ENCODE results near the gene DCST1. TPM values are rescaled to one million over a fixed set of nuclear protein-coding genes. Genes with fewer than 3 reads are reported as not detected.

Gene DCST1
- polyA plus RNA-seq, 3 donors: 0.12 to 0.61 (median 0.32) TPM

DNA sequence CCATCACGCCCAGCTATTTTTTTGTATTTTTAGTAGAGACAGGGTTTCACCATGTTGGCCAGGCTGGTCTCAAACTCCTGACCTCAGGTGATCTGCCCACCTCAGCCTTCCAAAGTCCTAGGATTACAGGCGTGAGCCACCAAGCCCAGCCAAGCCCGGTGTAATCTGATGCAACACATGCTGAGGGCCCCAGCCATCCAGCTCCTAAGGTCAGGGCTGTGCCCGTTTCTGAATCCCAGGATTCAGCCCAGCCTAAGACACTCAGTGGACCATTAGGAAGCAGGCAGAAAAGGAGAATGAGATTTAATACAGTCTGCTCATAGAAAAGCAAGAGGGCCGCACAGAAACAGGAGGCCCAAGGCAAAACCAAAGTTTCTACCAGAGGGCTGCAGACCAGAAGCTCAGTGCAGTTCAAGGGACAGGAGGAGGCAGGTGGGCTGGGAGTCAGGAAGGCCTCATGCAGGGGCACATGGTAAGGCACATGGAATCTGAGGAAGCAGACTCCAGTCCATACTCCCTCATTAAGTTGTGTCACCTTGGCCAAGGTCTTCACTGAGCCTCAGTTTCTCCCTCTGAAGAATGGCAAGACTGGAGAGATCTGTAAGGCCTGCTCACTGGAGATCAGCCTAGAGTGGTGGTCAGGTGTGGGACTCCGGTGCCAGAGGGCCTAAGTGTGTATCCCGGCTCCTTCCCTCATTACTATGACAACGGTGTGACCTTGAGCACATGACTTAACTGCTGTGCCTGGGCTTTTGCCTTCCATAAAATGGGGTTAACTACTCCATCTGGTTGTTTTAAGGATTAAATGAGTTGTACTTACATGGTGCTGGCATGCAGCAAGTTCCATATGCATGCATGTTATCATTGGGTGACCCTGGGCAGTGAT, 15.1 kb downstream of the DCST1 start:
- no peak for DNase-seq (ENCODE audit: extremely low read depth in 1 of 11, low read depth in 9 of 11, low spot score in 4 of 11)

DNA sequence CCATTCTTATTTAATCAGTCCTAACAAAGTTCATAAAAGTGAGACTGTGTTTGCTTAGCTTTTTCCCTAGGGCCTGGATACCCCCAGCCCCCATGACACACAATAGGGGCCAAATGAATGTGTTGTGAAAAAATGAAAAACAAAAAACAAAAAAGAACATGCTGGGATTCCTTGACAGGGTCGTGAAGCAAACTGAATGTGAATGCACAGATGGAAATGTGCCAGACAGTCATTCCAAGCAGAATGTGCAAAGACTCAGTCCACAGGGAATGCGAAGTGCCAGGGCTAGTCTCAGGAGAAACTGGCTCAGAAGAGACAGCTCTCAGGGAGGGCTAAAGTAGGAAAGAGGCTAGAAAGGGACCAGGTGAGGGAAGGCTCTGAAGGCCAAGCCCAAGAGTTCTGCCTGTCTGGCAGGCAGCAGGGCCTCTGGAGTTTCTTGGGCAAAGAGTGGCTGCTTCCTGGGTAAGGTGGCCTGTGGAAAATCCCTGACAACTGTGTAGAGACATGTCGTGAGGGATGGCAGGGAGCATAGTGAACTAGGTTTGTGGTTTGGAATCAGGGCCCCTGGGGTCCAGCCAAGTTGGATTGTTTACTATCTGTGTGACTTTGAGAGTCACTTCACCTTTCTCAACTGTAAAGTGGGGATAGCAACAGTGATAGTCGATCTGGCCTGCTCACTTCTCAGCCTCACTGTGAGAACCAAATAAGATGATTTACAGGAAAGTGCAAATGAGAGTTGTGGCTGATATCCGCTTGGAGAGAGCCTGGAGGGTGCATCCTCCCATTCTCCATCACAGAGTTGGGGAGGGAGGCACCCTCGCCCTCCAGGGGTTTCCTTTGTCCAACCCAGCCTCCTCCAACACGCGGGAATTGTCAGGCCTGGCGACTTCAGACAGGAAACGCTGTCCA, 16.3 kb downstream of the DCST1 start:
- DNase-seq (ENCODE audit: extremely low read depth in 1 of 11, low read depth in 9 of 11, low spot score in 4 of 11): no peak

DNA sequence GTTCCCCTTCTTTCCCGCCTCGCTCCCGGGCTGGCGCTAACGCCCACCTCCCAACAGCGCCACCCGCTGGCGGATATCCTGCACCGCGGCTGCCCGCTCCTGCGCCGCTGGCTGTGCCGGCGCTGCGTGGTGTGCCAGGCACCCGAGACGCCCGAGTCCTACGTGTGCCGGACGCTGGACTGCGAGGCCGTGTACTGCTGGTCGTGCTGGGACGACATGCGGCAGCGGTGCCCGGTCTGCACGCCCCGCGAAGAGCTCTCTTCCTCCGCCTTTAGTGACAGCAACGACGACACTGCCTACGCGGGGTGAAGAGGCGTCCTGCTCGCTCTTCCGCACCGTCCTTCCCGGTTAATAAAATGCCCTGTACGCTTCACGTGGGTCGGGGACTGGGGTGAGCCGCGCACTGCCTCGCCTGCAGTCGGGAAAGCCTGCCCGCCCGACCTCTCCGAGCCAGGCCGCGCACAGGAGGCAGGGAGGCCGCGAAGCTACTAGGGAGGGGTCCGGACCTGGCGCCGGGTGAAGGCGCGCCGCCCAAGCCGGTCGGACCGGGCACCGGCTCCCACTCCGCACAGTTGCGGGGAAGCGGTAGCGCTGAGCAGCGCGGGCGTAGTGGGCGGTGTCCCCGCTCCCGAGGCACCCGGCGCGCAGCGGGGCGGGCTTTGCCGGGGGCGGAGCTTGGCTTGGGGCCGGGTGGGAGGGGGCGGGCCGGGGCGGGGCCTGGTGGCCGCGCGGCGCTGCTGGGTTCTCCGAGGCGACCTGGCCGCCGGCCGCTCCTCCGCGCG, 17.1 kb downstream of the DCST1 start, which contains the start of gene ADAM15:
ADAM15 (plus strand) TSS at position 757 of the 782 bp plus-strand sequence. CDS start 71 bp downstream, outside the sequence.
- DNase-seq (ENCODE audit: extremely low read depth in 1 of 11, low read depth in 9 of 11, low spot score in 4 of 11): peak in 4 of 11 donors; percentile 59 to 72 (median 67)

DNA sequence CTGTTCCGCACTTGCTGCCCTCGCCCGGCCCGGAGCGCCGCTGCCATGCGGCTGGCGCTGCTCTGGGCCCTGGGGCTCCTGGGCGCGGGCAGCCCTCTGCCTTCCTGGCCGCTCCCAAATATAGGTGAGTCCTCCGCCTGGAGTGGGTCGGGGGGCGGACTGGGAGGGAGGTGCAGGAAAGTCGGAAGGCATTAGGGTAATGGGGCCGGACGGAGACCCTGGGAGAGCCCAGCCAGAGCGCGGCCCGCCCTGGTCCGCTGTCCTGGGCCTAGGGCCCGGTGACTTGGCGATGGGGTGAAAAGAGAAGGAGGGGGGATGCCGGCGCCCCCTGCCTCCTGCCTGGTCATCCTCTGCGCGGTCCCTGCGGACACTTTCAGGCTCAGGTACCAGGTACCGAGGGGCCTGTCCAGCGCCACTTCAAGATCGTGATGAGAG, 17.7 kb downstream of the DCST1 start:
- no peak for DNase-seq (ENCODE audit: extremely low read depth in 1 of 11, low read depth in 9 of 11, low spot score in 4 of 11)

DNA sequence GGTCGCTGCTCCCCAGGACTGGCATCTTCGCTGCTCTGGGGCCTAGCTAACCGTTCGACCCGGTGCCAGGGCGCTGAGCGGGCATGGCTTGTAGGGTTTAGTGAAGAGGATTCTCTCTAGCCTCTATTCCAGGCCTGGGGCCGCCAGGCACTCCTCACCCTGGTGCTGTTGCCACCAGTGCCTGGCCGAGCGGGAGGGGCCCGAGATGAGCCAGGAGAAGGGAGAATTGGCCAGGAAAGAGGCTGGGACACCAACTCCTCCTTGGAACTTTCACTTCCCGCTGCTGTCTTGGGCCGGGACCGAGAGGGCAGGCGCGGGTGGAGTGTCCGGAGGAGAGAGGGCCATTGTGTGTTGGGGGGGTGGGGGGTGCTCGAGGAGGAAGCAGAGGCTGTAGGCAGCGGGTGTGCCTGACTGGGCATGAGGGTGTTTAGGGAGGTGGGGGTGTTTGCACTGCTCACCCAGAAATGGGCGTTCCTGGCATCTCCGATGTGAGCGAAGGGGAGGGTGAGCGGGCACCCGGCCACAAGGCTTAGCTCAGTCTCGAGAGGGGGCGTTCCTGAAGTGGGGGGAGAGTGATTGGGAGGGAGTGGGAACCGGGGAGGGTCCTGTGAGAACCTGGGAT, 18.3 kb downstream of the DCST1 start:
- DNase-seq (ENCODE audit: extremely low read depth in 1 of 11, low read depth in 9 of 11, low spot score in 4 of 11): no peak

DNA sequence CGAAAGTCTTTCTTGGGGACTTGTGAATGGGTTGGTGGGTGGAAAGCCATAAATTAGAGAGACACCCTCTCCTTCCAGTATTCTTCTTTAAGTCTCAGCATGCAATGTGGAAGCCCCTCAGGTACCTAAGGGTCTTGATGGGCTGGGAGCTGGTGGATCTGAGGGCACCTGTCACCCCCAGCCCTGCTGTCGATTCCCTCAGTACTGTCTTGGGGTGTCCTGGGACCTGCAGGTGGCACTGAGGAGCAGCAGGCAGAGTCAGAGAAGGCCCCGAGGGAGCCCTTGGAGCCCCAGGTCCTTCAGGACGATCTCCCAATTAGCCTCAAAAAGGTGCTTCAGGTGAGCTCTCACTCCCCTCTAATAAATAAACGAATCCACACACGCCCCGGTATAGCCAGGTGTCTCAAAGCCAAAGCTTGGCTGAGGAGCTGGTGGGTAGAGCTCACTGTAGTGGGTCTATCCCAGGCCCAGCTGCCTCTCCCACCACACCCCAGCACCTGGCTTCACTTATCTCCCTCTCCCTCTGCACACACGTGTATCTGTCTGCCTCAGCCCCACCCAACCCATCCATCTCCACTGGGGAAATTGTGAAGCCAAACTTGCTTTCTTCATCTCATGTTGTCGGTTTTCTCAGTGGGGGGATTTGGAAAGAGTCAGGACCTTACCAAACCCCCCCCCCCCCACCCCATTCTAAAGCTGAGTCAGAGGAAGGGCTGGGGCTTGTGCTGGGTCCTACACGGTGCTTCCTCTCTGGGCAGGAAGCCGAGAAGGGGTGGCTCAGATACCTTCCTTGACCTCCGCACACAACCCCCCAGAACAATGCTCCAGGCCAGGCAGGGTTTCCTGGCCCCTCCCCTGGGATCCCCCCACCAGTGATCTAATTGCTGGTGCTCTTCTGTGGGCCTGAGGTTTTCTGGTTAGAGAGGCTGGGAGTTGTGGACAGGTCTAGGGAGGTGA, 19.1 kb downstream of the DCST1 start:
- no peak for DNase-seq (ENCODE audit: extremely low read depth in 1 of 11, low read depth in 9 of 11, low spot score in 4 of 11)

DNA sequence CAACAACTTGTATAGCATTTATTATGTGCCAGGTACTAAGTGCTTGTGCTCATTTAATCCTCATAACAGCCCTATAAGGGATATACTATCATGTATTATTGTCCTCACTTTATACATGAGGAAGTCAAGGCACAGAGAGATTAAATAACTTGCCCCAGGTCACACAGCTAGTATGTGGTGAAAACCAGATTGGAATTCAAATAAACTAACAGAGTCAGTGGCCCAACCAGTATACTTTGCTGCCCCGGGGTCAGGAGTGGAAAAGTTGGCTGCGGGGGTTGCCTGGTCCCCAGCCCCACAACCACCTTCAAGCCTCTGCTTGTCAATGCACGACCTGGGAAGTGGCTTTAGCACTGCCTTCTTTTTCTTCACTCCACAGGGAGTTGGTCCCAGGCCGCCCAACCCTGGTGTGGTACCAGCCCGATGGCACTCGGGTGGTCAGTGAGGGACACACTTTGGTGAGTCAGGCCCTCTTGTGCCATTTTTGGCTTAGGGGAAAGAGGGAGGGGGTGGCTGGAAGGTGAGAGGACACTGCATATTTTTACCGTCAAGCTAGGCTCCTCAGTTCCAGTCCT, 20.0 kb downstream of the DCST1 start:
- no peak for DNase-seq (ENCODE audit: extremely low read depth in 1 of 11, low read depth in 9 of 11, low spot score in 4 of 11)

DNA sequence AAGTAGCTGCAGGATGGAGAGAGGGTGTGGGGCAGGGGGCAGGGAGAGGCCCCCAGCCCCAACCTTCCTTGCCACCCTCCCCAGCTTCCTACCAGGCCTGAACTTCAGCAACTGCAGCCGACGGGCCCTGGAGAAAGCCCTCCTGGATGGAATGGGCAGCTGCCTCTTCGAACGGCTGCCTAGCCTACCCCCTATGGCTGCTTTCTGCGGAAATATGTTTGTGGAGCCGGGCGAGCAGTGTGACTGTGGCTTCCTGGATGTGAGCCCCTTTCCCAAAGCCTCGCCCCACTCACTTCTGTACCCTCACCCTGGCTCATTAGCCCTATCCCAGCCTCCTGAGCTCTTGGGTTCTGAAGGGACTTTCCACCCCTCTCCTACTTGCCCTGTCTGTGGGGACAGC, 23.5 kb downstream of the DCST1 start:
- no peak for DNase-seq (ENCODE audit: extremely low read depth in 1 of 11, low read depth in 9 of 11, low spot score in 4 of 11)

DNA sequence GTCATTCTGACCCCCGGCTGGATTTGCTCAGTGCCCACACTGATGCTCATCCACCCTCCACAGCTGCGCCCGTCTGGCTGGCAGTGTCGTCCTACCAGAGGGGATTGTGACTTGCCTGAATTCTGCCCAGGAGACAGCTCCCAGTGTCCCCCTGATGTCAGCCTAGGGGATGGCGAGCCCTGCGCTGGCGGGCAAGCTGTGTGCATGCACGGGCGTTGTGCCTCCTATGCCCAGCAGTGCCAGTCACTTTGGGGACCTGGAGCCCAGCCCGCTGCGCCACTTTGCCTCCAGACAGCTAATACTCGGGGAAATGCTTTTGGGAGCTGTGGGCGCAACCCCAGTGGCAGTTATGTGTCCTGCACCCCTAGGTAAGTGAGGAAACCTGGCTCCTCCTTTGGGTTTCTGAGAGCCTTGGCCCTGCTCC, 24.2 kb downstream of the DCST1 start:
- DNase-seq (ENCODE audit: extremely low read depth in 1 of 11, low read depth in 9 of 11, low spot score in 4 of 11): no peak

DNA sequence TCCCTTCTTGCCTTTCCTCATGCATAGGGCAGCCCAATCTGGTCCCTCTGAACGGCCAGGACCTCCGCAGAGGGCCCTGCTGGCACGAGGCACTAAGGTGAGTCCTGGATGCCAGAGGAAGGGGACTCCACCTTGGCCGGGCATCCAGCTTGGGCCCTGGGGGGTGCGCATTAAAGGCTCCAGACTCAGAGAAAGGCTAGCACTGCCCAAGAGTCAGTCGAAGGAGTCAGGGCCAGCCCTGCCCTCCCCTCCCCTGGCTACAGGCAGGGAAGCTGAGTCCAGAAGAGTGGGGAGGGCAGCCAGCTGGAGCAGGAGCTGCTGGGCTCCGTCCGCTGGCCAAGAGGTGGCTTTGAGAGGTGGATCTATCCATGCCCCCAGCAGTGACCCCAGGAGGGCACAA, 27.1 kb downstream of the DCST1 start:
- DNase-seq (ENCODE audit: extremely low read depth in 1 of 11, low read depth in 9 of 11, low spot score in 4 of 11): no peak

DNA sequence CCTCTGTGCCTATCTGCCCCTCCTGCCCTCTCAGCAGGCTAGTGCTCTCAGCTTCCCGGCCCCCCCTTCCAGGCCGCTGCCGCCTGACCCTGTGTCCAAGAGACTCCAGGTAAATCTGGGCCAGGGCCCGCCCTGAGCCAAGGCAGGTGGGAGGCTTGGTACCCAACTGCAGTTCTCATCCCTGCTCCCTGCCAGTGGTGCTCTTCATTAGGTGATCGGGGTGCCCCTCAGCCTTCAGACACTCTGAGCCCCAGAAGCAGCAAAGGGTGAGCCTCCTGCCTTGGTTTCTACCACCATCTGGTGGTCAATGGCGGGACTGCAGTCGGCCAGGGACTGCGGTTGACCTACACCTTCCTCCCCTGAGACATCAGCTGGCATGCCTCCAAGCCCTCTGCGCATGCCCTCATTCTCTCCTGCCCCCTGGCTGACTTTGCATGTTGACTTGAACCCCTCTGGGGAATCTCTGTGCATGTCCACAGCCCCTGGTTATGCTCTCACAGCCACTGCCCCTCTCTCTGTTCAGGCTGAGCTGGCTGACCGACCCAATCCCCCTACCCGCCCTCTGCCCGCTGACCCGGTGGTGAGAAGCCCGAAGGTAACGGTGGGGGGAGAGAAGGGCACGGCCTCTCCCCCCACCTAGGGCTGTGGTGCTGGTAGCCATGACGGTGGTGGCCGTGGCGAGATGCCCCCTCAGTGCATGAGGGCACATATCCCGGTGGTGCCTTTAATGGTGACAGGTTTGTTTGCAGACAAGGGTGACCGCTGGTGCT, 27.9 kb downstream of the DCST1 start:
- DNase-seq (ENCODE audit: extremely low read depth in 1 of 11, low read depth in 9 of 11, low spot score in 4 of 11): peak in 2 of 11 donors; percentile 78 to 83

DNA sequence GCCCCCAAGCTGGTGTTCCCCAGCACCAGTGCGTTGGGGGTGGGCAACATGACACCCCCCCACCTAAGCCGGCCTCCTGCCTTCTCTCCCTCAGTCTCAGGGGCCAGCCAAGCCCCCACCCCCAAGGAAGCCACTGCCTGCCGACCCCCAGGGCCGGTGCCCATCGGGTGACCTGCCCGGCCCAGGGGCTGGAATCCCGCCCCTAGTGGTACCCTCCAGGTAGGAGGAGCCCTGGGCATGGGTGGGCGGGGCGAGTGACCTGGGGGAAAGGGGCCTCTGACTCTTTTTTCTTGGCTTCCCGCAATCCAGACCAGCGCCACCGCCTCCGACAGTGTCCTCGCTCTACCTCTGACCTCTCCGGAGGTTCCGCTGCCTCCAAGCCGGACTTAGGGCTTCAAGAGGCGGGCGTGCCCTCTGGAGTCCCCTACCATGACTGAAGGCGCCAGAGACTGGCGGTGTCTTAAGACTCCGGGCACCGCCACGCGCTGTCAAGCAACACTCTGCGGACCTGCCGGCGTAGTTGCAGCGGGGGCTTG, 28.6 kb downstream of the DCST1 start:
- no peak for DNase-seq (ENCODE audit: extremely low read depth in 1 of 11, low read depth in 9 of 11, low spot score in 4 of 11)

DNA sequence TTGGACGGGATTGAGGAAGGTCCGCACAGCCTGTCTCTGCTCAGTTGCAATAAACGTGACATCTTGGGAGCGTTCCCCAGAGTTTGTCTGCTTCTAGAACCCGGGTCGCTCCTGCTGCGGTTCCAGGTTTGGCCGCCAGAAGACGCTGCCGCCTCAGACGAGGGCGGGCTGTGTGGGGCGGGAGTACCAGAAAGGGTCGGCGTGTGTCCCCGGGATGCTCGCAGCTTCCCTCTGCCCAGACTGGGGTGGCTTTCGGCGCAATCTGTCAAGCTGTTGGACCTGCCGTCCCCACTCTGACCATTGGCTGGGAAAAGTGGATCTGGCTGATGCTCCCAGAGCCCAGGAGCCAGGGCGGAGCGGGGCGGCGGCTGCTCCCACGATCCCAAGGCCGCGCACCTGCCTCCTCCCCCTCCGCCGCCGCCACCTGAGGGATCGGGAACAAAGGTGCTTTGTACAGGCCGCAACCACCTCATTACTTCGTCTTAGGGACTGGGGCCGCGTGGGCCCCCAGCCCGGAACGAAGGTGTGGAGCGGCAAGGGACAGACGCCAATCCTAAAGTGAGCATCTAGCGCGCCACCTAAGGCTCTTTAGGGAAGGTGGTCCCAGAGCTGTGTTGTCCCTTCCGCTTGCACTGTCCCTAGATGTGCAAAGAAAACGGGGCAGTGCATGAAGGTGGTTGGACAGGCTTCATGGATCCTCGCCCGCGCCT, 29.2 kb downstream of the DCST1 start:
- DNase-seq (ENCODE audit: extremely low read depth in 1 of 11, low read depth in 9 of 11, low spot score in 4 of 11): no peak

DNA sequence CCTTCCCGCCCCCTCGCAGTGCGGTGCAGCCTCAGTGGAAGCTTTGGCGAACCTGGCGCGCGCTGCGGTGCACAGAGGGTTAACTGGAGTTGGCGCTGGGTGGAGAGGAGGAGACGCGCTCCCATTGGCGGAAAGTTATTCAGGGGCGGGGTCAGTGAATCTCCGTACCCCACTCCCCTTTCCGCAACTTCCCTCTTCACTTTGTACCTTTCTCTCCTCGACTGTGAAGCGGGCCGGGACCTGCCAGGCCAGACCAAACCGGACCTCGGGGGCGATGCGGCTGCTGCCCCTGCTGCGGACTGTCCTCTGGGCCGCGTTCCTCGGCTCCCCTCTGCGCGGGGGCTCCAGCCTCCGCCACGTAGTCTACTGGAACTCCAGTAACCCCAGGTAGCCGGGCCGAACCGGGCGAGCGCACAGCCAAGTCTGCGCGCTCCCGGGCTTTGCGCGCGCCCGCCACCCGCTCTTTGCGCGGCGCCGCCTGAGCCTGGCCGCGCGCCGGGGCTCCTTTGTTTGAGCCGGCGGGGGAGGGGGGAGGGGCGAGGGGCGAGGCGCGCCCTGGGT, 30.0 kb downstream of the DCST1 start, which contains the start of gene EFNA4:
EFNA4 (plus strand) TSS at position 191 of the 561 bp plus-strand sequence; CDS start at position 275, 84 bp downstream.
- DNase-seq (ENCODE audit: extremely low read depth in 1 of 11, low read depth in 9 of 11, low spot score in 4 of 11): peak in 8 of 11 donors; percentile 79 to 92 (median 88)
